K562 (cell line): Measurements from ENCODE around the gene CACNG8. TPM values are rescaled to one million over a fixed set of nuclear protein-coding genes. Genes with fewer than 3 reads are reported as not detected.

ENCODE experiments used
- ATAC-seq: fragments of 200-7000 bp; cut with Tn5 transposase; 3 replicates; pipeline ENCODE4 v1.9.1; 2020; ENCODE audit warnings: moderate library complexity
- BruUV-seq: library from RNA; stranded (reverse); fragments of 400-500 nt; replicated peaks from 2 replicates; lab custom pipeline; 2021; lab: Mats Ljungman, UMichigan
- CTCF ChIA-PET: fragments of 300-600 bp; formaldehyde crosslinking; extraction: SDS; loops from one replicate; lab custom pipeline; 2021; ENCODE audit warnings: low intra/inter-chr PET ratio; lab: Yijun Ruan, JAX
- POLR2A ChIA-PET: fragments of 300-600, 350-650 bp; sonication (Branson Sonifier 250); formaldehyde crosslinking; extraction: SDS; loops from one replicate; lab custom pipeline; 2021; ENCODE audit warnings: antibody characterized with exemption, inconsistent platforms; lab: Yijun Ruan, JAX
- DNase-seq, 4 experiments: peaks; one replicate each; pipeline versions ENCODE4 v3.0.0 to v3.0.0-alpha.2; 2011 to 2018; ENCODE audit warnings: low spot score in 3 of 4, mixed read lengths in 3 of 4; ENCODE audit errors: extremely low read depth in 1 of 4
- FAIRE-seq: peaks from 2 replicates; lab custom pipeline; 2011; peaks lifted over from hg19 to GRCh38; lab: Jason Lieb, UNC
- H2AFZ ChIP-seq: 2 replicates; pipeline ENCODE4 v1.6.0; 2011; ENCODE audit warnings: low read depth, low read length, control low read depth, inconsistent platforms
- H3K27ac ChIP-seq: fragments of 200-600 bp; 3 replicates; pipeline ENCODE4 v1.8.0; 2011; ENCODE audit warnings: low read depth, mild to moderate bottlenecking, control low read depth, inconsistent platforms, low read length, moderate library complexity, mixed read lengths; ENCODE audit errors: extremely low read depth
- H3K27me3 ChIP-seq, 2 experiments: fragments of 300-600 bp in 1 of 2; 2 replicates in 1 of 2; 3 replicates in 1 of 2; pipeline versions ENCODE4 v1.6.0 to v1.8.0; 2011; ENCODE audit warnings: inconsistent platforms in 2 of 2, low read length in 2 of 2, mild to moderate bottlenecking in 1 of 2, mixed read lengths in 1 of 2, moderate library complexity in 1 of 2; ENCODE audit not compliant: control insufficient read depth in 2 of 2, insufficient read depth in 2 of 2
- H3K36me3 ChIP-seq: fragments of 300-600 bp; 3 replicates; pipeline ENCODE4 v1.8.0; 2011; ENCODE audit warnings: mild to moderate bottlenecking, low read length, inconsistent platforms; ENCODE audit not compliant: control insufficient read depth, insufficient read depth
- H3K4me1 ChIP-seq, 2 experiments: fragments of 200-600 bp in 1 of 2; replicated peaks in 1 of 2; 2 replicates in 1 of 2; 3 replicates in 1 of 2; pipeline versions ENCODE4 v1.5.1 to v1.8.0; 2011; ENCODE audit warnings: inconsistent platforms in 2 of 2, low read length in 2 of 2, mild to moderate bottlenecking in 1 of 2, mixed read lengths in 1 of 2, moderate library complexity in 1 of 2; ENCODE audit not compliant: control insufficient read depth in 2 of 2, insufficient read depth in 2 of 2
- H3K4me2 ChIP-seq: 2 replicates; pipeline ENCODE4 v1.6.1; 2011; ENCODE audit warnings: low read length, control low read depth, inconsistent platforms, mixed read lengths; ENCODE audit not compliant: insufficient read depth
- H3K4me3 ChIP-seq: fragments of 200-600 bp; sonication (generic), shearing (Covaris generic); 2 replicates; pipeline ENCODE4 v1.5.1; 2016; ENCODE audit warnings: control low read depth, inconsistent platforms
- H3K79me2 ChIP-seq: fragments of 200-600 bp; 3 replicates; pipeline ENCODE4 v1.8.0; 2011; ENCODE audit warnings: low read length, inconsistent platforms; ENCODE audit not compliant: control insufficient read depth, insufficient read depth
- H3K9ac ChIP-seq, 2 experiments: 2 replicates each; pipeline versions ENCODE4 v1.6.0 to v1.6.1; 2011; ENCODE audit warnings: low read depth in 2 of 2, low read length in 2 of 2, control low read depth in 1 of 2, inconsistent platforms in 1 of 2, mild to moderate bottlenecking in 1 of 2, mixed read lengths in 1 of 2; ENCODE audit not compliant: insufficient read depth in 1 of 2
- H3K9me1 ChIP-seq: one replicate; pipeline ENCODE4 v1.6.0; 2011; ENCODE audit warnings: inconsistent platforms, mild to moderate bottlenecking, low read length, moderate library complexity; ENCODE audit not compliant: control insufficient read depth, insufficient read depth
- H3K9me3 ChIP-seq: replicated peaks from 2 replicates; pipeline ENCODE4 v1.5.1; 2011; ENCODE audit warnings: low read depth, low read length, inconsistent platforms; ENCODE audit not compliant: control insufficient read depth, insufficient read depth
- H4K20me1 ChIP-seq: replicated peaks from 2 replicates; pipeline ENCODE4 v1.6.1; 2011; ENCODE audit warnings: low read length, inconsistent platforms, mixed read lengths; ENCODE audit not compliant: control insufficient read depth, insufficient read depth
- CTCFL ChIP-seq: IDR thresholded peaks from 2 replicates; pipeline ENCODE4 v1.6.1; 2011; ENCODE audit warnings: borderline replicate concordance, low read depth, mild to moderate bottlenecking, moderate library complexity, low read length; ENCODE audit not compliant: insufficient read depth, poor library complexity, severe bottlenecking
- NONO ChIP-seq, 2 experiments: fragments of 200-400 bp in 1 of 2; fragments of 450-650 bp in 1 of 2; formaldehyde crosslinking in 1 of 2; IDR thresholded peaks; 2 replicates each; pipeline ENCODE4 v1.6.1; 2017; ENCODE audit warnings: low read depth in 2 of 2, mild to moderate bottlenecking in 2 of 2, moderate library complexity in 2 of 2, low read length in 1 of 2
- NRF1 ChIP-seq, 2 experiments: fragments of 450-650 bp; IDR thresholded peaks in 1 of 2; conservative IDR thresholded peaks in 1 of 2; 2 replicates each; pipeline ENCODE4 v1.6.1; 2014; ENCODE audit warnings: mild to moderate bottlenecking in 2 of 2
- WGBS: fragments of 100-300 bp; shearing (Covaris generic); methylation state at CpG from one replicate; pipeline ENCODE4 v1.1.6; 2016; ENCODE audit warnings: low coverage, mixed read lengths; ENCODE audit not compliant: insufficient coverage; ENCODE audit errors: missing lambda C conversion rate; 5-methylcytosine and 5-hydroxymethylcytosine counted together
- in situ Hi-C: fragments of 300-500 bp; cut with MboI; formaldehyde crosslinking; loops from 4 replicates; pipeline ENCODE4 v1.15.0; 2018; ENCODE audit warnings: inconsistent platforms, mixed read lengths
- intact Hi-C: fragments of 100-400 bp; cut with micrococcal nuclease; formaldehyde crosslinking; loops from 2 replicates; pipeline ENCODE4 v1.14.2; 2022
- polyA plus RNA-seq, 8 experiments: library from polyadenylated mRNA; depleted of rRNA in 4 of 8; stranded (reverse) in 5 of 8; unstranded in 3 of 8; fragments of >200 nt; fragmentation: Nextera tagmentation in 2 of 8; fragmentation: Illumina TruSeq in 1 of 8; extraction: Ambion mirVana in 2 of 8; extraction: Trizol in 1 of 8; gene quantifications; 2 replicates each; pipeline versions ENCODE4 v1.2.1 to v1.2.3, GENCODE V29; 2011 to 2014; ENCODE audit warnings: inconsistent platforms in 1 of 8, missing spikeins in 1 of 8
- total RNA-seq, 7 experiments: library from RNA; depleted of rRNA in 6 of 7; stranded (reverse); fragments of >200 nt in 6 of 7; fragmentation: Illumina TruSeq in 2 of 7; extraction: Trizol in 2 of 7; gene quantifications; 2 replicates each; pipeline versions ENCODE4 v1.2.1 to v1.2.3, GENCODE V29; 2011 to 2021; ENCODE audit warnings: low replicate concordance in 1 of 7
- TF ChIP-seq, protein P1 (sequence below), 3 experiments: IDR thresholded peaks in 2 of 3; conservative IDR thresholded peaks in 1 of 3; 2 replicates each; pipeline ENCODE4 v1.5.1; 2011 to 2012; ENCODE audit warnings: low read length in 3 of 3, mild to moderate bottlenecking in 3 of 3, control low read depth in 2 of 3, improper control_type of control experiment in 1 of 3, inconsistent platforms in 1 of 3, low read depth in 1 of 3, mixed read lengths in 1 of 3, moderate library complexity in 1 of 3; ENCODE audit not compliant: insufficient read depth in 2 of 3

The CACNG8 gene
- total and polyA plus RNA-seq, 9 of the 15 experiments (the other 6 are each of a cell fraction or from before 2014, with no cell fraction given) = 0.02 to 0.05 TPM; not detected in 7

DNA sequence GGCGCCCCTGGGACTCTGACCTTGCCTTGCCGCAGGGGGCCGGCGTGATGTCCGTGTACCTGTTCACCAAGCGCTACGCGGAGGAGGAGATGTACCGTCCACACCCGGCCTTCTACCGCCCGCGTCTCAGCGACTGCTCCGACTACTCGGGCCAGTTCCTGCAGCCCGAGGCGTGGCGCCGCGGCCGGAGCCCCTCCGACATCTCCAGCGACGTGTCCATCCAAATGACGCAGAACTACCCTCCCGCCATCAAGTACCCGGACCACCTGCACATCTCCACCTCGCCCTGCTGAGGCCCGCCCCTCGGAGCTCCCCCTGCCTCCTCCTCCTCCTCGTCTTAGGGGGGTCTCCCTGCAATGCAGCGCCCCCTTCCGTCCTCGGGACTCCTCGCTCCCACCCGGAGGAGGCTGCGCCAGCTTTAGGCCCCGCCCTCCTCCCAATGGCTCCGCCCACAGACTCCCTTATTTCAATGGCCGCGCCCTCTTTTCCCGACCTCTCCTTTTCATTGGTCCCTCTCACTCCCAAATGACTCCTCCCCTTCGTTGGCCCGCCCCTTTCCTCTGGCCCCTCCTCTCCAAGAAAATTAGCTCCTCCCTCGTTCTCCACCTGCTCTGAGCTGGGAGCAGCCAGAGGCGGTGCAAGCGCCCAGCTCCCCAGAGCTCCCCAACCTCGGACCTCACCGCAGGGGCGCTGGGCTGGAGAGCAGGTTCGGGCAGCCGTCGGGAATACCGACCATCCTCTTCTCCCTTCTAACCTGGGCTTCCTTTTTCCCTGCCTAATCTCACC lies 20.5 kb upstream of the CACNG8 start:
- POLR2A ChIA-PET = interaction anchor here (0.6 to 0.7 kb wide), 3 partner anchors 59 to 1292 kb away, joined by 3 read pairs; no protein-coding TSS in a partner anchor
- H3K79me2 ChIP-seq = no peaks in the 10 kb centered on the region
- H3K4me2 ChIP-seq = no peak overlapping the region
- DNase-seq (peak; percentile 57 to 85 (median 82)), FAIRE-seq (peak; percentile 65), ATAC-seq (peak; percentile 99)
- H2AFZ ChIP-seq = no peak overlapping the region
- H3K36me3 ChIP-seq = no peaks in the 10 kb centered on the region
- BruUV-seq = no TSS peak
- H3K9me3 ChIP-seq = no peaks in the 10 kb centered on the region
- in situ Hi-C loops (no loop called here), intact Hi-C loops (no loop called here)
- TF ChIP-seq, protein P1, sequence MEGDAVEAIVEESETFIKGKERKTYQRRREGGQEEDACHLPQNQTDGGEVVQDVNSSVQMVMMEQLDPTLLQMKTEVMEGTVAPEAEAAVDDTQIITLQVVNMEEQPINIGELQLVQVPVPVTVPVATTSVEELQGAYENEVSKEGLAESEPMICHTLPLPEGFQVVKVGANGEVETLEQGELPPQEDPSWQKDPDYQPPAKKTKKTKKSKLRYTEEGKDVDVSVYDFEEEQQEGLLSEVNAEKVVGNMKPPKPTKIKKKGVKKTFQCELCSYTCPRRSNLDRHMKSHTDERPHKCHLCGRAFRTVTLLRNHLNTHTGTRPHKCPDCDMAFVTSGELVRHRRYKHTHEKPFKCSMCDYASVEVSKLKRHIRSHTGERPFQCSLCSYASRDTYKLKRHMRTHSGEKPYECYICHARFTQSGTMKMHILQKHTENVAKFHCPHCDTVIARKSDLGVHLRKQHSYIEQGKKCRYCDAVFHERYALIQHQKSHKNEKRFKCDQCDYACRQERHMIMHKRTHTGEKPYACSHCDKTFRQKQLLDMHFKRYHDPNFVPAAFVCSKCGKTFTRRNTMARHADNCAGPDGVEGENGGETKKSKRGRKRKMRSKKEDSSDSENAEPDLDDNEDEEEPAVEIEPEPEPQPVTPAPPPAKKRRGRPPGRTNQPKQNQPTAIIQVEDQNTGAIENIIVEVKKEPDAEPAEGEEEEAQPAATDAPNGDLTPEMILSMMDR (IDR thresholded peaks at IDR 0.05 in 2 of 3, conservative IDR thresholded peaks at IDR 0.05 in 1 of 3; ENCODE audit: insufficient read depth in 2 of 3, low read depth in 1 of 3, low read length in 3 of 3) = peak; percentile 20 to 38 (median 35); a peak in 4 of 6 replicates
- TF ChIP-seq NRF1 (conservative IDR thresholded peaks at IDR 0.05 in 1 of 2, IDR thresholded peaks at IDR 0.05 in 1 of 2) (peak; percentile 53 to 59; a peak in 3 of 4 replicates), NONO (IDR thresholded peaks at IDR 0.05; ENCODE audit: low read depth in 2 of 2, low read length in 1 of 2) (no peak), CTCFL (peak; percentile 19)
- CTCF ChIA-PET = no interaction called here
- H3K4me1 ChIP-seq = peaks cover 0 to 13% of the 10 kb centered on the region in 2 experiments; a peak in 2 of 5 replicates
- H3K27me3 ChIP-seq = peaks cover 9 to 25% of the 10 kb centered on the region in 2 experiments; a peak in 3 of 5 replicates
- H4K20me1 ChIP-seq = no peaks in the 10 kb centered on the region; the same call in 1 of the 2 replicates
- H3K27ac ChIP-seq = no peak overlapping the region
- no peak overlapping the region for H3K4me3 ChIP-seq
- no peaks in the 10 kb centered on the region for H3K9me1 ChIP-seq
- 28% methylated on average over 28 of the region's 55 CpGs for WGBS
- no peak overlapping the region for H3K9ac ChIP-seq
